WTC11 (cell line): ENCODE data around the gene AKT2. TPM values are rescaled to one million over a fixed set of nuclear protein-coding genes. Genes with fewer than 3 reads are reported as not detected.

Source experiments
- AR ChIP-seq: fragments of 250-450 bp; sonication (Bioruptor Pico); IDR thresholded peaks from 2 replicates; pipeline ENCODE4 v1.9.0; 2021; ENCODE audit warnings: mild to moderate bottlenecking
- ESRRA ChIP-seq: sonication (generic); formaldehyde crosslinking; IDR thresholded peaks from 2 replicates; pipeline ENCODE4 v1.8.1; 2022; ENCODE audit warnings: mild to moderate bottlenecking, missing genetic modification reagents, borderline replicate concordance
- FOXJ3 ChIP-seq: sonication (generic); formaldehyde crosslinking; IDR thresholded peaks from 2 replicates; pipeline ENCODE4 v1.9.0; 2021; ENCODE audit warnings: missing genetic modification reagents, mild to moderate bottlenecking, borderline replicate concordance
- GRHL2 ChIP-seq: fragments of 250-450 bp; sonication (Bioruptor Pico); IDR thresholded peaks from 2 replicates; pipeline ENCODE4 v1.8.0; 2022; ENCODE audit warnings: mild to moderate bottlenecking, moderate library complexity; ENCODE audit not compliant: insufficient replicate concordance, severe bottlenecking
- MXD4 ChIP-seq: fragments of 250-450 bp; sonication (Bioruptor Pico); IDR thresholded peaks from 2 replicates; pipeline ENCODE4 v1.8.0; 2021; ENCODE audit warnings: mild to moderate bottlenecking, moderate library complexity, borderline replicate concordance
- NFE2L1 ChIP-seq: sonication (generic); formaldehyde crosslinking; IDR thresholded peaks from 2 replicates; pipeline ENCODE4 v1.8.1; 2023; ENCODE audit warnings: missing genetic modification reagents
- NR3C1 ChIP-seq: sonication (generic); formaldehyde crosslinking; conservative IDR thresholded peaks from 2 replicates; pipeline ENCODE4 v1.8.1; 2023; ENCODE audit warnings: low read depth, mild to moderate bottlenecking, missing genetic modification reagents
- PRRX2 ChIP-seq: fragments of 250-450 bp; sonication (Bioruptor Pico); IDR thresholded peaks from 2 replicates; pipeline ENCODE4 v1.8.0; 2021; ENCODE audit warnings: mild to moderate bottlenecking
- RELA ChIP-seq: sonication (generic); formaldehyde crosslinking; IDR thresholded peaks from 2 replicates; pipeline ENCODE4 v1.8.1; 2022; ENCODE audit warnings: missing genetic modification reagents, mild to moderate bottlenecking, borderline replicate concordance
- TCF7 ChIP-seq: sonication (generic); formaldehyde crosslinking; IDR thresholded peaks from 2 replicates; pipeline ENCODE4 v1.8.0; 2022; ENCODE audit warnings: mild to moderate bottlenecking, low read depth, missing genetic modification reagents, moderate library complexity
- TP53 ChIP-seq: sonication (generic); formaldehyde crosslinking; IDR thresholded peaks from 2 replicates; pipeline ENCODE4 v1.8.1; 2023; ENCODE audit warnings: mild to moderate bottlenecking, missing genetic modification reagents
- USF2 ChIP-seq: sonication (generic); formaldehyde crosslinking; IDR thresholded peaks from 2 replicates; pipeline ENCODE4 v1.8.1; 2023; ENCODE audit warnings: mild to moderate bottlenecking, missing genetic modification reagents, moderate library complexity
- ZBTB43 ChIP-seq: sonication (generic); formaldehyde crosslinking; IDR thresholded peaks from 2 replicates; pipeline ENCODE4 v1.8.1; 2023; ENCODE audit warnings: mild to moderate bottlenecking, missing genetic modification reagents
- ZNF232 ChIP-seq: sonication (generic); formaldehyde crosslinking; IDR thresholded peaks from 2 replicates; pipeline ENCODE4 v1.8.0; 2022; ENCODE audit warnings: mild to moderate bottlenecking, missing genetic modification reagents
- total RNA-seq: library from RNA; stranded (reverse); gene quantifications from 3 replicates; pipeline ENCODE4 v1.2.3, GENCODE V29; 2021
- TF ChIP-seq, protein P1 (sequence below): fragments of 250-450 bp; sonication (Bioruptor Pico); IDR thresholded peaks from 2 replicates; pipeline ENCODE4 v1.9.0; 2021; ENCODE audit warnings: mild to moderate bottlenecking, borderline replicate concordance
- TF ChIP-seq, protein P2 (sequence below): fragments of 250-450 bp; sonication (Bioruptor Pico); IDR thresholded peaks from 2 replicates; pipeline ENCODE4 v1.8.0; 2021; ENCODE audit warnings: mild to moderate bottlenecking
- TF ChIP-seq, protein P3 (sequence below): sonication (generic); formaldehyde crosslinking; IDR thresholded peaks from 2 replicates; pipeline ENCODE4 v1.8.0; 2022; ENCODE audit warnings: mild to moderate bottlenecking, missing genetic modification reagents
- TF ChIP-seq, protein P4 (sequence below): sonication (generic); formaldehyde crosslinking; IDR thresholded peaks from 2 replicates; pipeline ENCODE4 v1.8.0; 2023; ENCODE audit warnings: missing genetic modification reagents, mild to moderate bottlenecking, borderline replicate concordance

Gene AKT2
- total RNA-seq, 1 experiment from 2014 or later: 156 TPM

- TF ChIP-seq, protein P1, sequence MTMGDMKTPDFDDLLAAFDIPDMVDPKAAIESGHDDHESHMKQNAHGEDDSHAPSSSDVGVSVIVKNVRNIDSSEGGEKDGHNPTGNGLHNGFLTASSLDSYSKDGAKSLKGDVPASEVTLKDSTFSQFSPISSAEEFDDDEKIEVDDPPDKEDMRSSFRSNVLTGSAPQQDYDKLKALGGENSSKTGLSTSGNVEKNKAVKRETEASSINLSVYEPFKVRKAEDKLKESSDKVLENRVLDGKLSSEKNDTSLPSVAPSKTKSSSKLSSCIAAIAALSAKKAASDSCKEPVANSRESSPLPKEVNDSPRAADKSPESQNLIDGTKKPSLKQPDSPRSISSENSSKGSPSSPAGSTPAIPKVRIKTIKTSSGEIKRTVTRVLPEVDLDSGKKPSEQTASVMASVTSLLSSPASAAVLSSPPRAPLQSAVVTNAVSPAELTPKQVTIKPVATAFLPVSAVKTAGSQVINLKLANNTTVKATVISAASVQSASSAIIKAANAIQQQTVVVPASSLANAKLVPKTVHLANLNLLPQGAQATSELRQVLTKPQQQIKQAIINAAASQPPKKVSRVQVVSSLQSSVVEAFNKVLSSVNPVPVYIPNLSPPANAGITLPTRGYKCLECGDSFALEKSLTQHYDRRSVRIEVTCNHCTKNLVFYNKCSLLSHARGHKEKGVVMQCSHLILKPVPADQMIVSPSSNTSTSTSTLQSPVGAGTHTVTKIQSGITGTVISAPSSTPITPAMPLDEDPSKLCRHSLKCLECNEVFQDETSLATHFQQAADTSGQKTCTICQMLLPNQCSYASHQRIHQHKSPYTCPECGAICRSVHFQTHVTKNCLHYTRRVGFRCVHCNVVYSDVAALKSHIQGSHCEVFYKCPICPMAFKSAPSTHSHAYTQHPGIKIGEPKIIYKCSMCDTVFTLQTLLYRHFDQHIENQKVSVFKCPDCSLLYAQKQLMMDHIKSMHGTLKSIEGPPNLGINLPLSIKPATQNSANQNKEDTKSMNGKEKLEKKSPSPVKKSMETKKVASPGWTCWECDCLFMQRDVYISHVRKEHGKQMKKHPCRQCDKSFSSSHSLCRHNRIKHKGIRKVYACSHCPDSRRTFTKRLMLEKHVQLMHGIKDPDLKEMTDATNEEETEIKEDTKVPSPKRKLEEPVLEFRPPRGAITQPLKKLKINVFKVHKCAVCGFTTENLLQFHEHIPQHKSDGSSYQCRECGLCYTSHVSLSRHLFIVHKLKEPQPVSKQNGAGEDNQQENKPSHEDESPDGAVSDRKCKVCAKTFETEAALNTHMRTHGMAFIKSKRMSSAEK (CRISPR knock-in tag): no peak
- TF ChIP-seq ESRRA (no peak), FOXJ3 (CRISPR knock-in tag) (no peak), ZBTB43 (CRISPR knock-in tag) (peak; percentile 51; the same call in 1 of the 2 replicates), TCF7 (CRISPR knock-in tag) (no peak), RELA (no peak), PRRX2 (CRISPR knock-in tag) (no peak), MXD4 (CRISPR knock-in tag) (no peak), USF2 (CRISPR knock-in tag) (no peak), NR3C1 (CRISPR knock-in tag) (no peak), TP53 (no peak), ZNF232 (no peak), GRHL2 (CRISPR knock-in tag) (no peak), NFE2L1 (CRISPR knock-in tag) (no peak), AR (CRISPR knock-in tag) (no peak)
- TF ChIP-seq, protein P2, sequence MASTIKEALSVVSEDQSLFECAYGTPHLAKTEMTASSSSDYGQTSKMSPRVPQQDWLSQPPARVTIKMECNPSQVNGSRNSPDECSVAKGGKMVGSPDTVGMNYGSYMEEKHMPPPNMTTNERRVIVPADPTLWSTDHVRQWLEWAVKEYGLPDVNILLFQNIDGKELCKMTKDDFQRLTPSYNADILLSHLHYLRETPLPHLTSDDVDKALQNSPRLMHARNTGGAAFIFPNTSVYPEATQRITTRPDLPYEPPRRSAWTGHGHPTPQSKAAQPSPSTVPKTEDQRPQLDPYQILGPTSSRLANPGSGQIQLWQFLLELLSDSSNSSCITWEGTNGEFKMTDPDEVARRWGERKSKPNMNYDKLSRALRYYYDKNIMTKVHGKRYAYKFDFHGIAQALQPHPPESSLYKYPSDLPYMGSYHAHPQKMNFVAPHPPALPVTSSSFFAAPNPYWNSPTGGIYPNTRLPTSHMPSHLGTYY (CRISPR knock-in tag): no peak
- TF ChIP-seq, protein P3, sequence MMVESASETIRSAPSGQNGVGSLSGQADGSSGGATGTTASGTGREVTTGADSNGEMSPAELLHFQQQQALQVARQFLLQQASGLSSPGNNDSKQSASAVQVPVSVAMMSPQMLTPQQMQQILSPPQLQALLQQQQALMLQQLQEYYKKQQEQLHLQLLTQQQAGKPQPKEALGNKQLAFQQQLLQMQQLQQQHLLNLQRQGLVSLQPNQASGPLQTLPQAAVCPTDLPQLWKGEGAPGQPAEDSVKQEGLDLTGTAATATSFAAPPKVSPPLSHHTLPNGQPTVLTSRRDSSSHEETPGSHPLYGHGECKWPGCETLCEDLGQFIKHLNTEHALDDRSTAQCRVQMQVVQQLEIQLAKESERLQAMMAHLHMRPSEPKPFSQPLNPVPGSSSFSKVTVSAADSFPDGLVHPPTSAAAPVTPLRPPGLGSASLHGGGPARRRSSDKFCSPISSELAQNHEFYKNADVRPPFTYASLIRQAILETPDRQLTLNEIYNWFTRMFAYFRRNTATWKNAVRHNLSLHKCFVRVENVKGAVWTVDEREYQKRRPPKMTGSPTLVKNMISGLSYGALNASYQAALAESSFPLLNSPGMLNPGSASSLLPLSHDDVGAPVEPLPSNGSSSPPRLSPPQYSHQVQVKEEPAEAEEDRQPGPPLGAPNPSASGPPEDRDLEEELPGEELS: peak; percentile 55; the same call in 1 of the 2 replicates
- TF ChIP-seq, protein P4, sequence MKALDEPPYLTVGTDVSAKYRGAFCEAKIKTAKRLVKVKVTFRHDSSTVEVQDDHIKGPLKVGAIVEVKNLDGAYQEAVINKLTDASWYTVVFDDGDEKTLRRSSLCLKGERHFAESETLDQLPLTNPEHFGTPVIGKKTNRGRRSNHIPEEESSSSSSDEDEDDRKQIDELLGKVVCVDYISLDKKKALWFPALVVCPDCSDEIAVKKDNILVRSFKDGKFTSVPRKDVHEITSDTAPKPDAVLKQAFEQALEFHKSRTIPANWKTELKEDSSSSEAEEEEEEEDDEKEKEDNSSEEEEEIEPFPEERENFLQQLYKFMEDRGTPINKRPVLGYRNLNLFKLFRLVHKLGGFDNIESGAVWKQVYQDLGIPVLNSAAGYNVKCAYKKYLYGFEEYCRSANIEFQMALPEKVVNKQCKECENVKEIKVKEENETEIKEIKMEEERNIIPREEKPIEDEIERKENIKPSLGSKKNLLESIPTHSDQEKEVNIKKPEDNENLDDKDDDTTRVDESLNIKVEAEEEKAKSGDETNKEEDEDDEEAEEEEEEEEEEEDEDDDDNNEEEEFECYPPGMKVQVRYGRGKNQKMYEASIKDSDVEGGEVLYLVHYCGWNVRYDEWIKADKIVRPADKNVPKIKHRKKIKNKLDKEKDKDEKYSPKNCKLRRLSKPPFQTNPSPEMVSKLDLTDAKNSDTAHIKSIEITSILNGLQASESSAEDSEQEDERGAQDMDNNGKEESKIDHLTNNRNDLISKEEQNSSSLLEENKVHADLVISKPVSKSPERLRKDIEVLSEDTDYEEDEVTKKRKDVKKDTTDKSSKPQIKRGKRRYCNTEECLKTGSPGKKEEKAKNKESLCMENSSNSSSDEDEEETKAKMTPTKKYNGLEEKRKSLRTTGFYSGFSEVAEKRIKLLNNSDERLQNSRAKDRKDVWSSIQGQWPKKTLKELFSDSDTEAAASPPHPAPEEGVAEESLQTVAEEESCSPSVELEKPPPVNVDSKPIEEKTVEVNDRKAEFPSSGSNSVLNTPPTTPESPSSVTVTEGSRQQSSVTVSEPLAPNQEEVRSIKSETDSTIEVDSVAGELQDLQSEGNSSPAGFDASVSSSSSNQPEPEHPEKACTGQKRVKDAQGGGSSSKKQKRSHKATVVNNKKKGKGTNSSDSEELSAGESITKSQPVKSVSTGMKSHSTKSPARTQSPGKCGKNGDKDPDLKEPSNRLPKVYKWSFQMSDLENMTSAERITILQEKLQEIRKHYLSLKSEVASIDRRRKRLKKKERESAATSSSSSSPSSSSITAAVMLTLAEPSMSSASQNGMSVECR: 0 out of 2 replicates have a peak, but pooled peaks have one; percentile 56
These were observed 94.0 kb downstream of the AKT2 start, which contains the start of gene MAP3K10 (continued) for GRCh38 chr19:40190891-40191835.
